Vagina (tissue), 2 donors: ENCODE measurements around the gene S100A7A.
"Not testable (repeated sequence)": the region's sequence is repeated elsewhere in the genome, so short reads cannot be mapped to it uniquely, and the experiment has no call there.

Source experiments
- CTCF ChIP-seq, 3 experiments: fragments of 450-650 bp in 2 of 3; fragments of 200-600 bp in 1 of 3; sonication (generic) in 1 of 3; IDR thresholded peaks; one replicate each; pipeline ENCODE4 v1.5.1; 2017 to 2019; ENCODE audit warnings: antibody characterized with exemption in 3 of 3, mild to moderate bottlenecking in 2 of 3, moderate library complexity in 2 of 3
- POLR2A ChIP-seq, 2 donors: fragments of 450-650 bp; IDR thresholded peaks; one replicate each; pipeline ENCODE4 v1.6.1; 2017; ENCODE audit warnings: antibody characterized with exemption in 2 of 2, mild to moderate bottlenecking in 2 of 2, moderate library complexity in 2 of 2

- not testable (repeated sequence) for TF ChIP-seq CTCF, POLR2A (IDR thresholded peaks at IDR 0.05)
Measured at GRCh38 chr1:153419436-153419793, 3.1 kb downstream of the S100A7A start.
